Measurements from ENCODE around the gene RCC1.
A peak's percentile ranks its signal among the peaks of the same experiment; 100 is the strongest.
"Not testable (repeated sequence)": the region's sequence is repeated elsewhere in the genome, so short reads cannot be mapped to it uniquely, and the experiment has no call there.

Gene RCC1

DNA sequence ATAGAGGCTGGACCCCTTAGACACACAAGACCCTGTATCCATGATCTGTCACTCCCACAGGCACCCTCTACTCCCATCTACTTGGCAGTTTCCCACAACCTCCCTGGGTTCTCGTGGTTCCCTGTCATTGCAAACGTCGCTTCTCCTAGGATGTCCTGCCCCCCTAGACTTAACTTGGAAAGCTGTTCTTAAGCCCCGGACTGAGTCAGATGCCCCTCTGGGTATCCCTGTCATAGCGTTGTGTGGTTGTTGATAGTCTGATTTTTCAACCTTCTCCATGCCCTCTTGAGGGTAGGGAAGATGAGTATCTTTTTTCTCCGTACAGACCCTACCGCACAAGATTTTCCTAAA is 11.8 kb downstream of the RCC1 start:
- H3K4me1 ChIP-seq (ENCODE audit: low read length), result peaks cover 20% of the 10 kb centered on the region
- no peaks in the 10 kb centered on the region for H3K9me3 ChIP-seq (ENCODE audit: insufficient read depth, low read length)
- peak overlapping the region; percentile 99 for H3K4me3 ChIP-seq (ENCODE audit: low read length)
- no peaks in the 10 kb centered on the region for H4K20me1 ChIP-seq (ENCODE audit: insufficient read depth, low read length)
- no peaks in the 10 kb centered on the region for H3K27me3 ChIP-seq (ENCODE audit: low read depth, low read length)
- no peak overlapping the region for H2AFZ ChIP-seq (ENCODE audit: low read depth, low read length)
- peaks cover 49% of the 10 kb centered on the region for H3K79me2 ChIP-seq (ENCODE audit: low read length)
- peaks cover 8% of the 10 kb centered on the region for H3K36me3 ChIP-seq (replicated peaks; ENCODE audit: low read depth, low read length)
- peak overlapping the region; percentile 73 for H3K4me2 ChIP-seq (ENCODE audit: low read length)
- H3K9ac ChIP-seq (ENCODE audit: low read length), result peak overlapping the region; percentile 98
- peak overlapping the region; percentile 77 for H3K27ac ChIP-seq (ENCODE audit: low read length)
- no peak for TF ChIP-seq EZH2phosphoT487 (IDR thresholded peaks at IDR 0.05; ENCODE audit: low read depth)
- no peak for TF ChIP-seq CTCF (IDR thresholded peaks at IDR 0.05; ENCODE audit: low read depth, low read length)

GRCh38 chr1:28518000-28518744 is 12.3 kb downstream of the RCC1 start:
- H3K9me3 ChIP-seq (ENCODE audit: insufficient read depth, low read length), result no peaks in the 10 kb centered on the region
- H3K4me1 ChIP-seq (ENCODE audit: low read length), result peaks cover 20% of the 10 kb centered on the region
- H3K36me3 ChIP-seq (replicated peaks; ENCODE audit: low read depth, low read length), result peaks cover 7% of the 10 kb centered on the region
- peak overlapping the region; percentile 77; the same call in 1 of the 2 replicates for H2AFZ ChIP-seq (ENCODE audit: low read depth, low read length)
- H3K4me3 ChIP-seq (ENCODE audit: low read length), result peak overlapping the region; percentile 99
- TF ChIP-seq CTCF (IDR thresholded peaks at IDR 0.05; ENCODE audit: low read depth, low read length) (peak; percentile 73), EZH2phosphoT487 (IDR thresholded peaks at IDR 0.05; ENCODE audit: low read depth) (no peak)
- peak overlapping the region; percentile 98 for H3K9ac ChIP-seq (ENCODE audit: low read length)
- no peaks in the 10 kb centered on the region for H4K20me1 ChIP-seq (ENCODE audit: insufficient read depth, low read length)
- H3K27me3 ChIP-seq (ENCODE audit: low read depth, low read length), result no peaks in the 10 kb centered on the region
- H3K4me2 ChIP-seq (ENCODE audit: low read length), result peak overlapping the region; percentile 90
- peak overlapping the region; percentile 77 for H3K27ac ChIP-seq (ENCODE audit: low read length)
- H3K79me2 ChIP-seq (ENCODE audit: low read length), result peaks cover 53% of the 10 kb centered on the region

DNA sequence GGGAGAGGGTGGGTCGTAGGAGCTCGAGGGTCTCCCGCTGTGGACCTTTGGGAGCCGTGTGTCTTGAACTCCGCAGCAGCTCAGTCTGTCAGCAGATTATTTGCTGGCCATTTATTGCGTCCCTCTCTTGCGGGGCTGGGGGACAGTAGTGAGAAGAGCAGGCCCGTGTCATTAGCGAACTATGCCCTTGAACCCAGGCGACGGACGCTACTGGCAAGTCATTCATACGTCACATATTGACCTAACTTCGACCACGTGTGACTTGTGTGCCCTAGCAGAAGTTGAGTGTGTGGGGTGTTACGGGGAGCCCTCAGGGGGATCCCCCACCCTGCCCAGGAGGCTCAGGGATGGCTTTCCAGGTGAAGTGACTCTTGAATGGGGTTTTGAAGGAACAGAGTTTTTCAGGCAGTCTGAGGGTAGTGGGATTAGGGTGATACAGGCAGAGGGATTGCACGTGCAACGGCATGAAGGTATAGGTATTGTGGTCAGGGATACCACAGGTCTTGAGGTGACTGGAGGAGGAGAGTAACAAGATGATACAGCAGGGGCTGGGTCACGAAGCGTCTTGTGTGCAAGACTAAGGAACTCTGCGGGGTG is 13.0 kb downstream of the RCC1 start:
- peaks cover 59% of the 10 kb centered on the region for H3K79me2 ChIP-seq (ENCODE audit: low read length)
- H3K27ac ChIP-seq (ENCODE audit: low read length), result peak overlapping the region; percentile 77
- peaks cover 20% of the 10 kb centered on the region for H3K4me1 ChIP-seq (ENCODE audit: low read length)
- peaks cover under 1% of the 10 kb centered on the region for H3K36me3 ChIP-seq (replicated peaks; ENCODE audit: low read depth, low read length)
- H3K9me3 ChIP-seq (ENCODE audit: insufficient read depth, low read length), result no peaks in the 10 kb centered on the region
- peak overlapping the region; percentile 98 for H3K9ac ChIP-seq (ENCODE audit: low read length)
- H3K27me3 ChIP-seq (ENCODE audit: low read depth, low read length), result no peaks in the 10 kb centered on the region
- H3K4me2 ChIP-seq (ENCODE audit: low read length), result peak overlapping the region; percentile 90
- TF ChIP-seq EZH2phosphoT487 (IDR thresholded peaks at IDR 0.05; ENCODE audit: low read depth) (no peak), CTCF (IDR thresholded peaks at IDR 0.05; ENCODE audit: low read depth, low read length) (no peak)
- peak overlapping the region; percentile 99 for H3K4me3 ChIP-seq (ENCODE audit: low read length)
- 0 out of 2 replicates have a peak, but pooled peaks cover 4% of the 10 kb centered on the region for H4K20me1 ChIP-seq (ENCODE audit: insufficient read depth, low read length)
- H2AFZ ChIP-seq (ENCODE audit: low read depth, low read length), result no peak overlapping the region

- H3K9me3 ChIP-seq (ENCODE audit: insufficient read depth, low read length), result no peaks in the 10 kb centered on the region
- no peak overlapping the region for H3K4me3 ChIP-seq (ENCODE audit: low read length)
- no peaks in the 10 kb centered on the region for H3K27me3 ChIP-seq (ENCODE audit: low read depth, low read length)
- H3K79me2 ChIP-seq (ENCODE audit: low read length), result peaks cover 72% of the 10 kb centered on the region
- peaks cover 20% of the 10 kb centered on the region for H3K4me1 ChIP-seq (ENCODE audit: low read length)
- 0 out of 2 replicates have a peak, but pooled peaks cover 4% of the 10 kb centered on the region for H4K20me1 ChIP-seq (ENCODE audit: insufficient read depth, low read length)
- no peak overlapping the region for H3K9ac ChIP-seq (ENCODE audit: low read length)
- TF ChIP-seq CTCF (IDR thresholded peaks at IDR 0.05; ENCODE audit: low read depth, low read length), result no peak
- no peak overlapping the region for H2AFZ ChIP-seq (ENCODE audit: low read depth, low read length)
- 0 out of 2 replicates have a peak overlapping the region, but pooled peaks have one; percentile 9 for H3K4me2 ChIP-seq (ENCODE audit: low read length)
- H3K27ac ChIP-seq (ENCODE audit: low read length), result no peak overlapping the region
- H3K36me3 ChIP-seq (replicated peaks; ENCODE audit: low read depth, low read length), result peaks cover 4% of the 10 kb centered on the region
Measured at GRCh38 chr1:28519946-28520725, 14.3 kb downstream of the RCC1 start.

- not testable (repeated sequence) for H3K27ac ChIP-seq (ENCODE audit: low read length); H3K9me3 ChIP-seq (ENCODE audit: insufficient read depth, low read length); H4K20me1 ChIP-seq (ENCODE audit: insufficient read depth, low read length); H3K36me3 ChIP-seq (replicated peaks; ENCODE audit: low read depth, low read length); H3K4me3 ChIP-seq (ENCODE audit: low read length); H3K4me2 ChIP-seq (ENCODE audit: low read length); H3K9ac ChIP-seq (ENCODE audit: low read length); H2AFZ ChIP-seq (ENCODE audit: low read depth, low read length); H3K27me3 ChIP-seq (ENCODE audit: low read depth, low read length)
- peaks cover 20% of the 10 kb centered on the region for H3K4me1 ChIP-seq (ENCODE audit: low read length)
- peaks cover 79% of the 10 kb centered on the region for H3K79me2 ChIP-seq (ENCODE audit: low read length)
Measured at GRCh38 chr1:28520796-28521195, 15.0 kb downstream of the RCC1 start.
